ENCODE data around the gene WDR59. TPM values are rescaled to one million over a fixed set of nuclear protein-coding genes. Genes with fewer than 3 reads are reported as not detected.

WDR59 gene
- total and polyA plus RNA-seq, 2 of the 4 experiments (the other 2 are of a cell fraction), result 29.4 to 44.6 TPM

- no peak for DNase-seq
- no peaks in the 10 kb centered on the region for H4K20me1 ChIP-seq (ENCODE audit: insufficient read depth, low read length)
- H2BK120ac ChIP-seq (ENCODE audit: low read depth, low read length), result no peak overlapping the region
- no peak overlapping the region for H3K18ac ChIP-seq (ENCODE audit: low read depth, low read length)
- no peak overlapping the region for H3K56ac ChIP-seq (ENCODE audit: extremely low read depth, insufficient read depth, low read length)
- H3K36me3 ChIP-seq (ENCODE audit: control insufficient read depth, insufficient read depth, low read length), result no peaks in the 10 kb centered on the region
- no peak overlapping the region for H3K4me3 ChIP-seq (ENCODE audit: insufficient read depth, low read depth, low read length)
- peaks cover 1% of the 10 kb centered on the region; the same call in 1 of the 2 replicates for H3K4me1 ChIP-seq (ENCODE audit: control insufficient read depth, insufficient read depth, low read length)
- H4K8ac ChIP-seq (ENCODE audit: low read depth in 2 of 2, low read length in 2 of 2), result no peak overlapping the region
- TF ChIP-seq MAZ (IDR thresholded peaks at IDR 0.05; ENCODE audit: borderline replicate concordance, low read depth, low read length), result no peak
- no peak for TF ChIP-seq SMC3 (IDR thresholded peaks at IDR 0.05; ENCODE audit: low read depth, low read length)
- TF ChIP-seq MXI1 (IDR thresholded peaks at IDR 0.05; ENCODE audit: borderline replicate concordance, low read depth, low read length), result no peak
- TF ChIP-seq RCOR1 (IDR thresholded peaks at IDR 0.05; ENCODE audit: insufficient replicate concordance, low read length), result no peak
- no peak for TF ChIP-seq RFX5 (IDR thresholded peaks at IDR 0.05; ENCODE audit: low read depth, low read length)
- TF ChIP-seq CTCF (conservative IDR thresholded peaks at IDR 0.05; ENCODE audit: low read depth, low read length), result no peak
- no peak for TF ChIP-seq ELK1 (IDR thresholded peaks at IDR 0.05; ENCODE audit: borderline replicate concordance, low read depth, low read length)
- TF ChIP-seq BHLHE40 (IDR thresholded peaks at IDR 0.05; ENCODE audit: low read depth, low read length), result no peak
- TF ChIP-seq USF2 (IDR thresholded peaks at IDR 0.05; ENCODE audit: low read depth, low read length), result no peak
- no peak for TF ChIP-seq CHD1 (IDR thresholded peaks at IDR 0.05; ENCODE audit: low read depth, low read length)
- no peak for TF ChIP-seq FOS (IDR thresholded peaks at IDR 0.05; ENCODE audit: low read depth, low read length)
- TF ChIP-seq RAD21 (IDR thresholded peaks at IDR 0.05; ENCODE audit: low read length), result no peak
- no peak for TF ChIP-seq POLR2A (IDR thresholded peaks at IDR 0.05; ENCODE audit: low read depth, low read length)
- TF ChIP-seq NFE2L2 (IDR thresholded peaks at IDR 0.05; ENCODE audit: low read depth, low read length), result no peak
- no peak for TF ChIP-seq MAFK (IDR thresholded peaks at IDR 0.05; ENCODE audit: low read depth, low read length)
- TF ChIP-seq CEBPB (IDR thresholded peaks at IDR 0.05; ENCODE audit: low read depth, low read length), result no peak
- H2AK5ac ChIP-seq (ENCODE audit: low read depth, low read length), result no peak overlapping the region
- no peak overlapping the region for H2AFZ ChIP-seq (replicated peaks; ENCODE audit: low read length, poor library complexity)
- intact Hi-C loops (cut with micrococcal nuclease) (no loop called here), dilution Hi-C loops (cut with HindIII; ENCODE audit: low sequenced_read_pairs, unreplicated experiment) (no loop called here), in situ Hi-C loops (cut with MboI; ENCODE audit: low sequenced_read_pairs) (no loop called here)
- H3K4me2 ChIP-seq (ENCODE audit: low read depth, low read length), result no peak overlapping the region
- H3K23ac ChIP-seq (ENCODE audit: low read depth, low read length), result no peak overlapping the region
- H2BK20ac ChIP-seq (ENCODE audit: low read depth, low read length), result no peak overlapping the region
- H3K14ac ChIP-seq (replicated peaks; ENCODE audit: low read depth, low read length), result no peak overlapping the region
- H3K9me3 ChIP-seq (ENCODE audit: control insufficient read depth, insufficient read depth, low read length), result no peaks in the 10 kb centered on the region
- H2BK15ac ChIP-seq (ENCODE audit: low read depth, low read length), result no peak overlapping the region
- ChIA-PET CTCF (no interaction called here), POLR2A (ENCODE audit: unreplicated experiment) (interaction anchor here (0.6 kb wide), 1 partner anchor 112 kb away, joined by 4 read pairs; no protein-coding TSS in a partner anchor)
- no peaks in the 10 kb centered on the region for H3K27me3 ChIP-seq (ENCODE audit: control insufficient read depth, insufficient read depth, low read length)
- H2BK5ac ChIP-seq (ENCODE audit: low read depth, low read length, poor library complexity, severe bottlenecking), result no peak overlapping the region
- no peak overlapping the region for H3K9ac ChIP-seq (ENCODE audit: low read depth, low read length)
- no peak overlapping the region for H4K91ac ChIP-seq (ENCODE audit: insufficient read depth, low read depth, low read length)
- H3K4ac ChIP-seq (ENCODE audit: low read depth, low read length), result no peak overlapping the region
- ATAC-seq (ENCODE audit: low read depth), result no peak
- no peak overlapping the region for H2AK9ac ChIP-seq (replicated peaks; ENCODE audit: low read depth, low read length, poor library complexity)
- H3K9me1 ChIP-seq (ENCODE audit: insufficient read depth, low read length), result peaks cover 7% of the 10 kb centered on the region
- H3K79me1 ChIP-seq (ENCODE audit: low read depth in 1 of 2, low read length in 2 of 2), result peaks cover 15 to 20% of the 10 kb centered on the region in 2 experiments
- WGBS, 2 experiments (ENCODE audit: extremely low coverage in 2 of 2, insufficient read length in 1 of 2), result 86% methylated on average over 4 of the region's 8 CpGs; no CpG with 5 or more reads in 1 of the 2 experiments
- no peak overlapping the region for H3K27ac ChIP-seq (ENCODE audit: insufficient read depth, low read length)
- no peak overlapping the region for H4K5ac ChIP-seq (ENCODE audit: low read depth, low read length)
- BruUV-seq (replicated peaks), result no TSS peak
Measured at GRCh38 chr16:74987027-74987681, 2.2 kb upstream of the WDR59 start.

Data from IMR-90 (cell line).